C1 segment of cervical spinal cord (tissue), 14 donors: ENCODE results near the gene CCDC154.
"Not testable (repeated sequence)": the region's sequence is repeated elsewhere in the genome, so short reads cannot be mapped to it uniquely, and the experiment has no call there.

ENCODE experiments used
- DNase-seq, 14 donors: peaks; one replicate each; lab custom pipeline; 2025; lab: John Stamatoyannopoulos, UW

The CCDC154 gene, protein sequence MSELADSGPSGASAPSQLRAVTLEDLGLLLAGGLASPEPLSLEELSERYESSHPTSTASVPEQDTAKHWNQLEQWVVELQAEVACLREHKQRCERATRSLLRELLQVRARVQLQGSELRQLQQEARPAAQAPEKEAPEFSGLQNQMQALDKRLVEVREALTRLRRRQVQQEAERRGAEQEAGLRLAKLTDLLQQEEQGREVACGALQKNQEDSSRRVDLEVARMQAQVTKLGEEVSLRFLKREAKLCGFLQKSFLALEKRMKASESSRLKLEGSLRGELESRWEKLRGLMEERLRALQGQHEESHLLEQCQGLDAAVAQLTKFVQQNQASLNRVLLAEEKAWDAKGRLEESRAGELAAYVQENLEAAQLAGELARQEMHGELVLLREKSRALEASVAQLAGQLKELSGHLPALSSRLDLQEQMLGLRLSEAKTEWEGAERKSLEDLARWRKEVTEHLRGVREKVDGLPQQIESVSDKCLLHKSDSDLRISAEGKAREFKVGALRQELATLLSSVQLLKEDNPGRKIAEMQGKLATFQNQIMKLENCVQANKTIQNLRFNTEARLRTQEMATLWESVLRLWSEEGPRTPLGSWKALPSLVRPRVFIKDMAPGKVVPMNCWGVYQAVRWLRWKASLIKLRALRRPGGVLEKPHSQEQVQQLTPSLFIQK

DNA sequence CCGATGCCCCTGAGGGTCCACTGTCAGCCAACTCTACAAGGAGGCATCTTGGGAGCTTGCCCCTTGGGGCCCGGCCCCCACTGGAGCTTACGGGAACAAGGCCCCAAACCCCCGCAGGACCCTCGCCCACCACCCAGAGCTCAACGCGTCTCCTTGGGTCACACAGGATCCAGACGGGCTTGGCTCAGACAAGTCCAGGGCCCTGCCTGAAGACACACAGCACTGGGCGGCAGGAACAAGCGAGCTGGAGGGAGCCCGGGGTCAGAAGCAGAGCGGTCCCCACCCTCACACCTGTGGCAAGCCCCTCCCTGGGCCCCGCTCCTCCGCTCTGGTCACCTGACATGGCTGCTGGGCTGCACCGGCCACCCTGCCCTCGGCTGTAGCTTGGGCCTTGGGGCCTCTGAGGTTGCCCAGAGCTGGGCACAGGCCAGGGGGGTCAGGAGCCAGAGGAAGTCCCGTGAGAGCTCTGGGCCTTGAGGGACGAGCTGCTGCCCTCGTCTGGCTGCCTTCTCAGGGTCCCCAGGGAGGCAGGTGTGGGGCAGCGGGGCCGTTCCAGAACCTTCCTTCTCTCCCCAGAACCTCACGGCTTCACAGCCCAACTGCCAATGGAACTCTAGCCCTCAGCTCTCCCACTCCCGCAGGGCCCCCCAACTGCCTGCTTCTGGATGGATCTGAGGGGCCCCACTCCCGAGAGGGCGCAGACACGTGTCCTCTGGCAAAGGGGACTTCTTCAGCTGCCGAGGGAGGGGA is at the start of gene CCDC154:
Gene CCDC154 (minus strand): TSS at position 577 of the 750 bp plus-strand sequence. CDS start 234 bp downstream, at position 343.
- no peak for DNase-seq

DNA sequence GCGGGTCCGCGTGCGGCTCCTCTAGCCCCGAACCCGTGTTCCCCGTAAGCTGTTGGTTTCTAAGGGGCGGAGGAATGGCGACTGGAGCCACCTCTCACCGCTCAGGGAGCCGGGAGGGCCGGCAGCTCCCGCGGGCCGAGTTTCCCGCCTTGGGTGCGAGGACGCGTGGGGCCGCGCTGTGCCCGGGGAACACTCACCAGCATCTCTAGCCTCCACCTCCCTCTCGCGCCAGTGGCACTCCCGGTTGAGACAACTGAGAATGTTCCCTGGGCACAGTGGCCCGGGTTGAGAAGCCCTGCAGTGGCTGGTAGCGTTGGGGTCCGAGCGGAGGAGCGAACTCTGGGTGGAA is 49.4 kb upstream of the CCDC154 start:
- DNase-seq = no peak

DNA sequence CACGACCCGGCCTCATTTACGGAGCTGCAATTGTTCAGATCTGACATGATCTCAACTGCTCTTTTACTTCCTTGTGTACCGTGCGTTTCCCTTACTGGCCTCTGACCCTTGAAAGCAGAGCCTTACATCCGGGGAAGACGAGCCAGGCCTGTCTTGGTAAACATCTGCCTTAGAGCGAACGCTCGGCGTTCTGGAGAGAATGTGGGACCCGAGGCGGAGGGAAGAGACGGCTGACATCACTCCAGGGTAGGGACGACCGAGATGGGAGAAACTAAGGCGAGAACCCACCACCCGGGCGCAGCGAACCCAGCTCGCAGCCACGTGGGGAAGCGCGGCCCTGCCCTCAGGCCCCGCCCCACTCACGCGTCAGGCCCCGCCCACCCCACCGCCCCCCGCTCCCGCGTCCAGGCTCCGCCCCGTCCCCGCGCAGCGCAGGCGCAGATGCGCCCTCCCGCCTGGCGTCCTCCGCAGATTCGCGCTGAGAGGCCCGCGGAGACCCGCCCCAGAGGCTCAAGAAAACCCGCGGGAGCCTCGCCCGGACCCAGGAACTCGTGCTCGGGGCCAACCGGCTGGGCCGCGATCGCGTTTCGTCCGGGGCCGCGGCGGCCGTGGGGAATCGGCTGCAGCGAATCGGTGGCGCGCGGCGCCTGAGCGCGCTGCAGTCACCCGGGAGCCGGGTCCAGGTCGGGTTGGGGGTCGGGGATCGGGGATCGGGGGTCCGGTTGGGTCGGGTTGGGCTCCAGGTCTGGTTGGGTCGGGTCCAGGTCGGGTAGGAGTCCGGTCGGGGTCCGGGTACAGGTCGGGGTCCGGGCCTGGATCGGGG is 48.8 kb upstream of the CCDC154 start, which contains the start of gene TELO2:
Gene TELO2 (plus strand): TSS at position 438 of the 823 bp plus-strand sequence. CDS start 922 bp downstream, outside the sequence.
- peak; percentile 48 to 88 (median 74) for DNase-seq

DNA sequence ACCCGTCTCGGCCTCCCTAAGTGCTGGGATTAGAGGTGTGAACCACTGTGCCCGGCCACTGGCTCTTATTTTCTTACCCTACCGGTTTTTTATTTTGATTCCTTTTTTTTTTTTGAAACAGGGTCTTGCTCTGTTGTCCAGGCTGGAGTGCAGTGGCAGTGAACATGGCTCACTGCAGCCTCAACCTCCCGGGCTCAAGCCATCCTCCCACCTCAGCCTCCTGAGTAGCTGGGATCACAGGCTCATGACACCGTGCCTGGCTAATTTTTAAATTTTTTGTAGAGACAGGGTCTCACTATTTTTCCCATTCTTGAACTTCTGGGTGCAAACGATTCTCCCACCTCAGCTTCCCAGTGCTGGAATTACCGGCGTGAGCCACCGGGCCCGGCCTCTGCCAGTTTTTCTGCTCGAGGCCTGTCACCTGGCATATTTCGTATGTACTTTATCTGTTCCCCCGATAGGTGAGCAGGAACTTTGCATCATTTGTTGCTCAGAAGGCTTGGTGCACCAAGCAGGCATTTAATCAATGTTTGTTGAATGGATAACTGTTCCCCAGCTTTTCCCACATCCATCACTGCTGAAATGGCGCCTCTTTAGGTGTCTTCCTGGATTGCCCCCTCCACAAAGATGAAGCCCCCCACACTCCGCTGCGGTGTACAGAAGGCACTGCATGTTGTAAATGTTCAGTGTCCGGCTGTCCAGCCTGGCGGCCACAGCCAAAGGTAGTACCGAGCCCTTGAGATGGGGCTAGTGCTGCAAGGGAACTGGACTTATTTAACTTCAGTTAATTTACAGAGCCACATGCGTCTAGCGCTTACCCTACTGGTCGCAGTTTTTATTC is 47.9 kb upstream of the CCDC154 start:
- no peak for DNase-seq

DNA sequence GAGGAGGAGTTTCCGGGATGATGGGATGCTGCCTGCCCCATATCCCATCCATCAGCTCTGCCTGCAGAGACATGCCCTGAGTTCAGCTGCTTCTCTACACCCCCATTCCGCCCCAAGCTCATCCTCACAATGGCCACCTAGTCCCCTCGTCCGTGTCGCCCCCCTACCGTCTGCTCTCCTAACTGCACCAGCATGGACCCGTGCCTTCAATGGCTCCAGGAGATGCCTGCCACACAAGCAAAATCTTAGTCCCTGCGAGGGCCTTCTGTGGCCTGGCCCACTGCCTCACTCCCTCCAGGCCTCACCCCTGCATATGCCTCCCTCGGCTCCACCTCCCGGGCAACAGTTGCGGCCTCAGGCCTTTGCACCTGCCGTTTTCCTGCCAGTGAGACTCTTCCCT is 47.0 kb upstream of the CCDC154 start:
- no peak for DNase-seq

DNA sequence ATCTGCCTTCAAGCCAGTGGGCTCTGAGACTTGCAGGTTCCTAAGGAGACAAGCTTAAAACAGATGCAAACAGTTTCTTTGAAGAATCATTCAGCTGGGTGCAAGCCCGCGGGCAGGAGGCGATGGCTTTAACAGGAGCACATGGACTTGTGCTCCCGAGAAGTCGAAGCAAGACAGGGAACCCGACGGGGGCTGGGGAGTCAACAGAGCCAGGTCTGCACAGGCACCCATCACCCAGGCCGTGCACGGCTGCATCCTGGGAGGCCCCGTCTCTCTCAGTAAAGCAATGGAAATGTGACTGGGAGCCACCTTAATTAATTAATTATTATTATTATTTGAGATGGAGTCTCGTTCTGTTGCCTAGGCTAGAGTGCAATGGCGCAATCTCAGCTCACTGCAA is 44.7 kb upstream of the CCDC154 start:
- DNase-seq = no peak

DNA sequence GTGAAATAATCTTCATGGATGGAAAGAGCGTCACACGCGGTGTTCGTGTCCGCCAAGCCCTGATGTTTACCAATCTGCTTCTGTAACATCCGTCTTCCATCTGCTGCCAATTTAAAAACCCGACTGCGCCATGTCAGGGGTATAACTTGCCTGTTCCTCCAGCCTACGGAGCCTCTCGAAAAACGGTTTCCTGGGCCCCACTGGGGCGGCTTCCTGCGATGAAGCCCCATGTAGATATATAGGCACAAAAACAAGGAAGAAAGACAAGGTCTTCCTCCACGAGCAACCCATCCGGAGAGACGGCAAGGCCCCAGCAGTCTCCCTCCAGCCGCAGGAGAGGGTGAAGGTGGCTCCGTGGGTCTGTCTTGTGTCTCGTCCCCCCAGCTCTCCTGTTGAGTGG is 44.3 kb upstream of the CCDC154 start, which contains the start of gene PTX4:
Gene PTX4 (minus strand): TSS at position 326 of the 400 bp plus-strand sequence. CDS start 35 bp downstream, at position 291.
- DNase-seq = no peak

DNA sequence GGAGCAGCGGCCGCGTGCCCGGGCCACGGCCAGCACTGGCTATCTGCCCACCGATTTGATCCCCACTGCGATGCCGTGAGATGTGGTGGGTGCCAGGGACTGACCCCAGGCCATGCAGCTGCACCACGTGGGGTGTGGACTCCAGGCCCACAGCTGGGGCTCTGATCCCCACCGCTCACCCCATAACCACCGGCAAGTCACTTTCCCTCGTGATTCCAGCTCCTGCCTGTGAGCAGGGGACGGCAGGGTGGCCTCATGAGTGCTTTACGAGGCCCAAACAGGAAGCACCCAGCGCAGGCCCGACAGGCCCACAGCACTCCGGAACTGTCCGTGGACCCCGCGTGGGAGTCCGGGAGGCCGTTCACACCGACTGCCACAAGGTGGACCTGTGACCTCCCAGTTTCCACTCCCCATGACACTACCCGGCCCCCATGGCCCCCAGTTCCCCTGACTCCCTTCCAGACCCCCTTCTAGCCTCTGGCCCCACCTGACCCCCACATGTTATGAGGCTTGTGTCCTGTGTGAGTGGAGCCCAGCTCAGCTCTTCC is 43.8 kb upstream of the CCDC154 start:
- DNase-seq = no peak

DNA sequence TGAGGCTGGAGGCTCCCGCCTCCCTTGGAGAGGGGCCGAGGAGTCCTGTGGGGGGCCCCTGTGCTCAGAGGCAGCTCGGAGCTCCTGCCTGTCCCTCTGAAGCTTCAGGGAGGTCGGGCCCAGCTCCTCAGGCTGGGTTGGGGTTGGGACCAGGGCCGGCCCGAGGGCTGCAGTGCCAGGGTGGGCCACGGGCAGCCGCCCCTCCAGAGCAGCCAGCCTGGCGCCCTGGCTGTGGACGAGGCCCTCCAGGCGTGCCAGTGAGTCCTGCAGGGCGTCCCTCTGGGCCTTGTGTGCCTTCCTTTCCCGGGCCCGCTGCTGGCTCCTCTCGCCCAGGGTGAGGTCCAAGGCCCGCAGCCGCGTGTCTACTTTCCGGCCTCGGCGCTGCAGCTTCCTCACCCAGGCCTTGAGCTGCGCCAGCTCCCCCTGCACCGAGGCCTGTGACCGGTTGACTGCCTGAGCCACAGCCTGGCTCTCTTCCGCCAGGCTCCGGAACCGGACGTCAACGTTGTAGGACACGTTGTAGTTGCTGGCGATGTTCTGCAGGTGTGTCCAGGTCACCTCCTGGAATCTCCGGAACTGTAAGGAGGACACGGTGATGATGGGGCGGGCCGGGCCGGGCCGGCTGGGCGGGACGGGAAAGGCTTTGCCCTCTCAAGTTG is 43.2 kb upstream of the CCDC154 start:
- no peak for DNase-seq

DNA sequence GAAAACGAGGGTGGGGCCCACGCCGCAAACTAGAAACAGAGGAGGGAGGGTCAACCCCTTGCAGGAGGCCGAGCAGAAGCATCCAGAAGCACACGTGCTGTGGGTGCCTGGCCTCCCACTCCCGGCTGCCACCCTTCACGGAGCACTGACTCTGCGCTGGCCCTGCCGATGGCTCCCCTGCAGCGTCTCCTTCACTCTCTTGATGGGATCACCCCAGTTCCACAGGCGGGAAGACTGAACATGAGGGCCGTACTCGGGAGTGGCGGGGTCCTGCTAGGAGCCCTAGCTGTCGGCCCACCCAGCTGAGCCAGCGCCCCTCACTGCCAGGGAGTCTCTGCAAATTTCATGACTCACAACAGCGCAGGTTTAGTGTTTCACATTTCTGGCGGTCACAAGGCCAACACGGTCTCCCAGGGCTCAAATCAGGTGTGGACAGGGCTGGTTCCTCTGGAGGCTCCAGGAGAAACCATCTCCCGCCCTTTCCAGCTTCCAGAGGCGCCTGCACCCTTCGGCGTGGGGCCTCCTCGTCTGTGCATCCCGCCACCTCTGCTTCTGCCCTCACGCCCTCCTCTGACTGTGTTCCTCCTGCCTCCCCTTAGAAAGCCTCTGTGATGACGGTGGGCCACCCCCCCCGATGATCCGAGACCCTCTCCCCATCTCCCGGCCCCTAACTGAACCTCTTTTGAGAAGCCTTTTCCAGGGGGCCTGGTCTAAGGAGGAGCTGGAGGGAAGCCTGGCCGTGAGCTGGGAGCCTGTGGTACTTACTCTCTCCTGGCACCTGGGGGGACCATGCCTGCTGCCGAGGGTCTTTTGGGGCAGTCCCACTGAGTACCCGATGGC is 42.4 kb upstream of the CCDC154 start:
- no peak for DNase-seq

DNA sequence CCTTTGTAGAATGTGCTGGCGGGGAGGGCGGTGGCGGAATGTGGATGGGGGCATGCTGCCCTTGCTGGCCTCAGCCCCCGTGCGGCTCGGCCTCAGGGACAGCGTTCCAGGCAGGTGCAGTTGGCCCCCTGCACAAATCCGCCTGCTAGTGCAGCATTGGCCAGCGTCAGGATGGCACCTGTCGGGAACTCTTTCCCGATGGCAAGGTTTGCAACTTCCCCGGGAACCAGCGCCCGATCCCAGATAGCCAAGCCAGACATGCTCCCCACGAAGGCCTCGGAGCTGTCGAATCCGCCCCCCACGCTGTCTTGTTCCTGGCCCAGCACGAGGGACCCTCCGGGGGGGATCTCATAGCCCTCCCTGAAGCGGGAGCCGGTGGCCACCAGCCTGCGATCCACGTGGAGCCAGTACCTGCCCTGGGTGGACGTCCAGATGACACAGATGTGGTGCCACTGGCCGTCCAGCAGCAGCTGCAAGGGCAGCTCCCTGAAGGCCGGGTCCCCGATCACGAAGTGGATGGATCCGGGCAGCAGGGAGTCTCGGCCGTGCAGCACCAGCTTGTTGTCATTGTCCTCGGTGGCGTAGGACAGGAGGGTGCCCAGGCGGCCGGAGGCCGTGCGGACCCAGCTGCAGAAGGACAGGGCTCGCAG is 41.6 kb upstream of the CCDC154 start:
- no peak for DNase-seq

DNA sequence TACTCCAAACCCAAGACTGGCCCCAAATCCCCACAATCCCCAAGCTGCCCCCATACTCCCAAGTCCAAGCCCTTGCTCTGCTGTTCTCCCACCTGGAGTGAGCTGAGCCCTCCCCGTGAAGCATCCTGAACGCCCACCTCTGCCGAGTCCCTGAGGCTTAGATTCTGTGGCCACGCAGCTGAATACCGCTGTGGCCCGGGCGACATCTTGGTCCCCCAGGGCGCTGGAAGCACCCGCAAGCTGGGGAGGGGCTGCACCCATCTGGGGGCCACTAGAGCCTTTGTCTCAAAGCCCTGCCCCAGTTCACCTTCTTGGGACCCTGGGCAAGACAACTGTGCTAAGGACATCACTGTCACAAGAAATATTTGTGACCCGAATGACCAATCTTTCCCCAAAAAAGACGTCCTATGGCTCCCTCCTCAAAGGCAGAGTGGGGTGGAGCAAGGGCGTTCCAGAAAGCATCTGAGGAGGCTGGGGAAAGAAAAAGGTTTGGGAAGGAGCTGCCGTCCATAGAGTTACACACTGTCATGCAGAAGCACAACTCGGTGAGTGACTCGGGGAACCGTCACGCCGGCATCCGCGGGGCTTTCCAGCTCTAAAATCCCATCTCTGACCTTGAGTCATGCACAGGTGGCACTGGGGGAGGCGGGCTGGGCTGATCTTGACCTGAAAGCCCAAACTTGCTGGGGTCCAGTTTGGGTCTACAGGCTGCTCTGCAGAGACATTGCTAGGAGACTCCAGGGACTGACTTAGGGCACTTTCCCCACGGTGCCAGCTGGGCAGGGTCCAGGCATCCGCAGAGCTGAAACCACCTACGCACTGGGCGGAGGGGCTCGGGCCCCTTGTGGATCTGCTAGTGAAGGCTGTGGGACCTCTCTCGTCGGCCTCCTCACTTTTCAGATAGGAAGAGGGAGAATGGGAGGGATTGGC is 37.8 kb upstream of the CCDC154 start:
- DNase-seq = no peak

DNA sequence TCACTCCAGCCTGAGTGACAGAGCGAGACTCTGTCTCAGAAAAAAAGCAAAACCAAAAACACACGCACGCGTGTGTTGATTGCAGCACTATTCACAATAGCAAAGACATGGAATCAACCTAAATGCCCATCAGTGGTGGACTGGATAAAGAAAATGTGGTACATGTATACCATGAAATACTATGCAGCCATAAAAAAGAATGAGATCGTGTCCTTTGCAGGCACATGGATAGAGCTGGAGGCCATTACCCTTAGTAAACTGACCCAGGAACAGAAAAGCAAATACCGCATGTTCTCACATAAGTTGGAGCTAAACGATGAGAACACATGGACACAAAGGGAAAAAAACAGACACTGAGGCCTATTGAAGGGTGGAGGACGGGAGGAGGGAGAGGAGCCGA is 34.6 kb upstream of the CCDC154 start:
- not testable (repeated sequence) for DNase-seq

DNA sequence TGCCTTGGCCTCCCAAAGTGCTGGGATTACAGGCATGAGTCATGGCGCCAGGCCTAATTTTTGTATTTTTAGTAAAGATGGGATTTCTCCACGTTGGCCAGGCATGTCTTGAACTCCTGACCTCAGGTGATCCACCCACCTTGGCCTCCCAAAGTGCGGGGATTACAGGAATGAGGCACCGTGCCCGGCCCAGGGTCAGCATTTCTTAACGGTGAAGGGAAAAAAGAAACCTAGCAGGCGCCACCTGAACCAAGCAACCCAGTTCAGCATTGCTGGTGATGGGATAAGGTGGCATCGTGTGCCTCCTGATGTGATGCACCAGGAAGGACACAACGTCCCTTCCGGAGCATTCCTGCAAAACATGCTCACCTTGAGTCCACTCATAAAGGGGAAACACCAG is 32.7 kb upstream of the CCDC154 start:
- DNase-seq = no peak

DNA sequence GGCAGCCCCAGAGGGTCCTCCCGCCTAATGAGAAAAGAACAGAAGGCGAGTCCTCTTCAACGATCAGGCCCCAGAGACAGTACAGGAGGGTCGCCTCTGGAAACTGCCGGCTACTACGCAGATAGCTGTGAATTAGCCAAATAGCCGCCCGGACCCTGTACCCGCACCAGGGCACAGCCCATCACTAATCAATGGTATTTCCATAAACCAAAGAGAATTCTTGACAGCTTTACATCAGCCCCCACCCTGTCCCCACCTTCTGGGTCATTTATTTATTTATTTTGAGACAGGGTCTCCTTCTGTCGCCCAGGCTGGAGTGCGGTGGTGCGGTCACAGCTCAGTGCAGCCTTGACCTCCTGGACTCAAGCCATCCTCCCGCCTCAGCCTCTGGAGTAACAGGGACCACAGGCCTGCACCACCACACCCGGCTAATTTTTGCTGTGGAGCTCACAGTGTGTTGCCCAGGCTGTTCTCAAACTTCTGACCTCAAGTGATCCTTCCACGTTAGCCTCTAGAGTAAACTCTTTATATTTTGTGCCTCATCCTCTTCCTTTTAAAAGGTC is 31.3 kb upstream of the CCDC154 start:
- no peak for DNase-seq

DNA sequence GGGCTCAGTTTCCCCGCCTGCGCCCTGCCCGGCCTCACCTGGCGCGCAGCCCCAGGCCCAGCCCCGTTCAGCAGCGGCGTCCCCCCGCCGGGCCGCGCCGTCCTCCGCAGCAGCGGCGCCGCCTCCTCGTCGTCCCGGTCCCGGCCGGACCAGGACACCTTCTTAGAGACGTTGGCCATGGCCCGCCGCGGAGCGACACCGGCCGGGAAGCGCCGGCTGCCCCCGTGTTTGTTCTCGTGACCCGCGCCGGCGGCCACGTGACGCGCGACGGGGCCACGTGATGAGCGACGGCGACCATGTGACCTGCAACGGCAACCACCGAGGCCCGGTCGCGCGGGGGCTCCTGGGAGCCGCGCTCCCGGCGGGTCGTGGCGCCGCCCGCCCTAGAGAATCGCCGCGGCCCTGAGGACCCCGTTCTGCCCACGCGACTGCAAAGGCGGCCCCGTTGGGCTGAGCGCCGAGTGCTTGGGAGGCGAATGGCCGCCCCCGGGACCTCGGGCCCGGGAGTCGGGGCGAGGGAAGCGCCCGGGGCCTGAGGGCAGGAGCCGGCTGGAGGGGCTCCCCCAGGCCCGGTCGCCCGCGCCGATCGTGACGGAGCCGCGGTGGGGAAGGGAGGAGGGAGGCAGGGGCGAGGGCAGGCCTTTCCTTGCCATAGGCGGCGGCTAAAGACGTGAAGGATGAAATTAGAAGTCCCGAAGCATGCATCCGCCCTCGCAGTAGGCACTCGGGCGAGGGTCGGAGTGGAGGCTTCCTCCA is 30.6 kb upstream of the CCDC154 start, which contains the start of gene CLCN7:
Gene CLCN7 (minus strand): TSS at position 233 of the 756 bp plus-strand sequence. CDS start 54 bp downstream, at position 179.
- DNase-seq = peak; percentile 36 to 95 (median 81)
